GM12878 (cell line): Measurements from ENCODE around the gene RPUSD3. TPM values are rescaled to one million over a fixed set of nuclear protein-coding genes. Genes with fewer than 3 reads are reported as not detected.
A peak's percentile ranks its signal among the peaks of the same experiment; 100 is the strongest.
"Not testable (repeated sequence)": the region's sequence is repeated elsewhere in the genome, so short reads cannot be mapped to it uniquely, and the experiment has no call there.

Experiments used
- ATAC-seq: fragments of 200-7000 bp; cut with Tn5 transposase; 3 replicates; pipeline ENCODE4 v1.9.1; 2020; ENCODE audit warnings: mild to moderate bottlenecking, moderate library complexity
- BruUV-seq: library from RNA; stranded (reverse); fragments of 400-500 nt; replicated peaks from 2 replicates; lab custom pipeline; 2021; lab: Mats Ljungman, UMichigan
- CTCF ChIA-PET: fragments of 300-600 bp; sonication (Branson Sonifier 250); formaldehyde crosslinking; extraction: SDS; loops from one replicate; lab custom pipeline; 2021; ENCODE audit warnings: inconsistent platforms; lab: Yijun Ruan, JAX
- POLR2A ChIA-PET: fragments of 350-600 bp; formaldehyde crosslinking; extraction: SDS; loops from one replicate; lab custom pipeline; 2021; ENCODE audit warnings: inconsistent platforms; lab: Charles Lee
- RAD21 ChIA-PET: fragments of 300-600 bp; sonication (Branson Sonifier 250); formaldehyde crosslinking; loops from one replicate; lab custom pipeline; 2023; ENCODE audit warnings: antibody characterized with exemption; ENCODE audit not compliant: unreplicated experiment; lab: Charles Lee
- SMC1A ChIA-PET: fragments of 300-600 bp; sonication (Branson Sonifier 250); formaldehyde crosslinking; loops from one replicate; lab custom pipeline; 2023; ENCODE audit not compliant: unreplicated experiment, uncharacterized antibody; lab: Charles Lee
- DNase-seq: peaks from one replicate; pipeline ENCODE4 v3.0.0-alpha.2; 2011; ENCODE audit warnings: low read depth, low spot score
- FAIRE-seq: peaks from 3 replicates; lab custom pipeline; 2011; peaks lifted over from hg19 to GRCh38; lab: Jason Lieb, UNC
- H2AFZ ChIP-seq: 2 replicates; pipeline ENCODE4 v1.6.0; 2011; ENCODE audit warnings: low read depth, low read length, control low read depth; ENCODE audit not compliant: control insufficient read depth
- H3K27ac ChIP-seq: 2 replicates; pipeline ENCODE4 v1.5.1; 2011; ENCODE audit warnings: control low read depth; ENCODE audit not compliant: control insufficient read depth, insufficient read depth
- H3K27me3 ChIP-seq, 2 experiments: replicated peaks in 1 of 2; 2 replicates each; pipeline versions ENCODE4 v1.6.0 to v1.6.1; 2011; ENCODE audit warnings: low read length in 1 of 2; ENCODE audit not compliant: control insufficient read depth in 2 of 2, insufficient read depth in 2 of 2
- H3K36me3 ChIP-seq, 2 experiments: 2 replicates each; pipeline ENCODE4 v1.5.1; 2011; ENCODE audit warnings: low read length in 1 of 2; ENCODE audit not compliant: control insufficient read depth in 2 of 2, insufficient read depth in 2 of 2
- H3K4me1 ChIP-seq: 2 replicates; pipeline ENCODE4 v1.6.1; 2011; ENCODE audit warnings: mild to moderate bottlenecking, low read length, moderate library complexity, mixed read lengths; ENCODE audit not compliant: control insufficient read depth, insufficient read depth
- H3K4me2 ChIP-seq: 2 replicates; pipeline ENCODE4 v1.6.0; 2011; ENCODE audit warnings: control low read depth; ENCODE audit not compliant: control insufficient read depth, insufficient read depth
- H3K4me3 ChIP-seq: fragments of 200-600 bp; sonication (generic); 2 replicates; pipeline ENCODE4 v1.5.1; 2016
- H3K79me2 ChIP-seq: 2 replicates; pipeline ENCODE4 v1.6.0; 2011; ENCODE audit warnings: low read length; ENCODE audit not compliant: control insufficient read depth, insufficient read depth
- H3K9ac ChIP-seq: 2 replicates; pipeline ENCODE4 v1.8.0; 2011; ENCODE audit warnings: low read length, control low read depth, mixed read lengths; ENCODE audit not compliant: control insufficient read depth, insufficient read depth
- H3K9me3 ChIP-seq: replicated peaks from 3 replicates; pipeline ENCODE4 v1.5.1; 2011; ENCODE audit warnings: mild to moderate bottlenecking, low read length; ENCODE audit not compliant: control insufficient read depth, insufficient read depth
- H4K20me1 ChIP-seq: 2 replicates; pipeline ENCODE4 v1.6.0; 2011; ENCODE audit not compliant: control insufficient read depth, insufficient read depth
- CTCF ChIP-seq, 3 experiments: IDR thresholded peaks in 2 of 3; conservative IDR thresholded peaks in 1 of 3; 2 replicates each; pipeline ENCODE4 v1.5.1; 2011; ENCODE audit warnings: low read depth in 3 of 3, low read length in 3 of 3, mild to moderate bottlenecking in 3 of 3, control low read depth in 2 of 3, moderate library complexity in 2 of 3, inconsistent platforms in 1 of 3, mixed read lengths in 1 of 3; ENCODE audit not compliant: control insufficient read depth in 2 of 3, insufficient read depth in 1 of 3; ENCODE audit errors: extremely low read depth in 1 of 3
- RAD21 ChIP-seq: IDR thresholded peaks from 2 replicates; pipeline ENCODE4 v1.6.1; 2011; ENCODE audit warnings: mild to moderate bottlenecking, low read depth, low read length, moderate library complexity; ENCODE audit not compliant: insufficient read depth
- WGBS: methylation state at CpG from one replicate; pipeline ENCODE4 v1.1.6; 2016; ENCODE audit warnings: low lambda C conversion rate; ENCODE audit not compliant: insufficient replicate concordance, insufficient coverage; ENCODE audit errors: missing lambda C conversion rate; 5-methylcytosine and 5-hydroxymethylcytosine counted together
- in situ Hi-C: fragments of 300-500 bp; cut with MboI; formaldehyde crosslinking; loops from 9 replicates; pipeline ENCODE4 v1.14.3; 2018; ENCODE audit warnings: mixed read lengths
- intact Hi-C: fragments of 100-400 bp; cut with micrococcal nuclease; formaldehyde crosslinking; loops from one replicate; pipeline ENCODE4 v1.14.2; 2022; ENCODE audit not compliant: unreplicated experiment
- polyA plus RNA-seq, 11 experiments: library from polyadenylated mRNA; depleted of rRNA in 4 of 11; unstranded in 6 of 11; stranded (reverse) in 5 of 11; fragments of >200 nt; fragmentation: Nextera tagmentation in 4 of 11; fragmentation: Illumina TruSeq in 1 of 11; extraction: Ambion mirVana in 4 of 11; extraction: Trizol in 1 of 11; gene quantifications; 1 replicate in 1 of 11; 2 replicates in 10 of 11; pipeline versions ENCODE4 v1.2.1 to v1.2.3, GENCODE V29; 2011 to 2016; ENCODE audit warnings: inconsistent platforms in 2 of 11, missing spikeins in 2 of 11, low read depth in 1 of 11
- total RNA-seq, 4 experiments: library from RNA; depleted of rRNA in 3 of 4; stranded (reverse); fragments of >200 nt in 3 of 4; fragmentation: Illumina TruSeq in 1 of 4; extraction: Trizol in 1 of 4; gene quantifications; 2 replicates each; pipeline versions ENCODE4 v1.2.1 to v1.2.3, GENCODE V29; 2013 to 2021

The RPUSD3 gene
- total and polyA plus RNA-seq, 10 of the 15 experiments (the other 5 are each of a cell fraction or from before 2014, with no cell fraction given), result 6.4 to 72.9 (median 41.8) TPM

DNA sequence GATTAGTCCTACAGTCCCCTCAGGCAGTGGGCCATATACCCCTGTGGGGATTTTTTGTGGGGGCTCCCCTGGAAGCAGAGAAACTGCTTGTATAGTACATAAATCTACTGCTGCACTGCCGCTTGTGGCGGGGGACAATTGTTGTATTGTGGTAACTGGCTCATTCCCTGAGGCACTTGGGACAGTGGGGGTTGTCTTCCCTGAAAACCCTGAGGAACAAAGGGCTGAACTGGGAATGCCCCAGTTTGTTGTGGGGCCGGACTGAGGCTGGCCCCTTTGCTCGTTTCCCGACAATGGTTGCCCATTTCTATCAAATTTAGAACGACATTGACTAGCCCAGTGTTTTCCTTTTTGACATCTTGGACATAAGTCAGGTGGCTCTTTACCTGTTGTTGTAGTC, 7.6 kb upstream of the RPUSD3 start:
- H3K79me2 ChIP-seq, SMC1A ChIA-PET, FAIRE-seq, H3K4me1 ChIP-seq, H3K27ac ChIP-seq, in situ Hi-C loops, H3K36me3 ChIP-seq, H3K4me3 ChIP-seq, H4K20me1 ChIP-seq, POLR2A ChIA-PET, RAD21 ChIA-PET, intact Hi-C loops, H3K4me2 ChIP-seq, H2AFZ ChIP-seq, H3K27me3 ChIP-seq, ATAC-seq, H3K9me3 ChIP-seq, DNase-seq, H3K9ac ChIP-seq, BruUV-seq: not testable (repeated sequence)
- WGBS, result 65% methylated on average over 6 of the region's 6 CpGs
- CTCF ChIA-PET, result interaction anchor here (0.7 to 1.6 kb wide), 2 partner anchors 42 to 63 kb away, joined by 3 read pairs; no protein-coding TSS in a partner anchor

DNA sequence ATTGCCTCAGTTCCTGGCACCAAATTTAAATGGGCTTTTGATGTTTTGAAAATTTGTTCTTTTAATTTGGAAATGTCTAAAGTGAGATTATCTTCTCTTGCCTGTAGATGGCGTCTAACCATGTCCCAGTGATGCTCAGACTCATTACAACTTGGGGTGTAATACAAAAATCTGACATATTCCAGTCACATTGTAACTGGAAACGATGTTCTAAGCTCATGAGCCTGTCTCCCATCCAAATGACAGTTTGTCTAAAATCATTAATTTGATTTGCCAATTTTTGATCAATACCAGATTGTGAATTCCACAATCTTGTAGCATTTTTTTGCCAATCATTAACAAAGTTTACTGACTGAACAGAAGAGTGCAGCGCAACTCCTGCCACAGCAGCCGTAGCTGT, 5.1 kb upstream of the RPUSD3 start:
- H3K9me3 ChIP-seq, in situ Hi-C loops: not testable (repeated sequence)
- 41% methylated on average over 4 of the region's 4 CpGs for WGBS
- CTCF ChIA-PET, result interaction anchor here (1.0 to 1.5 kb wide), 7 partner anchors 30 to 375 kb away, joined by 3 to 10 read pairs (median 4); partner anchors contain the start of gene JAGN1
- TF ChIP-seq RAD21 (peak; percentile 51), CTCF (IDR thresholded peaks at IDR 0.05 in 2 of 3, conservative IDR thresholded peaks at IDR 0.05 in 1 of 3; ENCODE audit: control insufficient read depth in 2 of 3, extremely low read depth in 1 of 3, insufficient read depth in 1 of 3, low read depth in 3 of 3, low read length in 3 of 3) (peak; percentile 34 to 41 (median 35); a peak in 4 of 6 replicates)
- TF ChIP-seq, all 136 proteins: peak for 2; not testable (repeated sequence) for 134
- H3K4me2 ChIP-seq, ATAC-seq, H3K27ac ChIP-seq, intact Hi-C loops, H3K4me1 ChIP-seq, BruUV-seq, H3K27me3 ChIP-seq, H4K20me1 ChIP-seq, H3K36me3 ChIP-seq, H3K9ac ChIP-seq, H3K4me3 ChIP-seq, H3K79me2 ChIP-seq, DNase-seq, POLR2A ChIA-PET, H2AFZ ChIP-seq: not testable (repeated sequence)
- RAD21 ChIA-PET, result interaction anchor here (1.3 kb wide), 1 partner anchor 82 kb away, joined by 3 read pairs; no protein-coding TSS in a partner anchor
- SMC1A ChIA-PET, result interaction anchor here (1.1 to 1.9 kb wide), 3 partner anchors 31 to 84 kb away, joined by 3 to 9 read pairs (median 4); partner anchors contain the start of gene CIDEC
- peak; percentile 49 for FAIRE-seq

DNA sequence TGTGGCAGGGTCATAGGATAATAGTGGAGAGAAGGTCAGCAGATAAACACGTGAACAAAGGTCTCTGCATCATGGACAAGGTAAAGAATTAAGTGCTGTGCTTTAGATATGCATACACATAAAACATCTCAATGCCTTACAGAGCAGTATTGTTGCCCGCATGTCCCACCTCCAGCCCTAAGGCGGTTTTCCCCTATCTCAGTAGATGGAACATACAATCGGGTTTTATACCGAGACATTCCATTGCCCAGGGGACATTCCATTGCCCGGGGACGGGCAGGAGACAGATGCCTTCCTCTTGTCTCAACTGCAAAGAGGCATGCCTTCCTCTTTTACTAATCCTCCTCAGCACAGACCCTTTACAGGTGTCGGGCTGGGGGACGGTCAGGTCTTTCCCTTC, 4.1 kb upstream of the RPUSD3 start:
- H3K79me2 ChIP-seq, SMC1A ChIA-PET, H3K9me3 ChIP-seq, FAIRE-seq, DNase-seq, H3K9ac ChIP-seq, ATAC-seq, H3K27me3 ChIP-seq, RAD21 ChIA-PET, H3K4me1 ChIP-seq, H3K4me2 ChIP-seq, BruUV-seq, intact Hi-C loops, H2AFZ ChIP-seq, H3K36me3 ChIP-seq, H3K4me3 ChIP-seq, H3K27ac ChIP-seq, in situ Hi-C loops, POLR2A ChIA-PET, H4K20me1 ChIP-seq: not testable (repeated sequence)
- CTCF ChIA-PET, result interaction anchor here (0.6 to 1.3 kb wide), 4 partner anchors 43 to 376 kb away, joined by 3 to 10 read pairs (median 4); partner anchors contain the start of gene JAGN1
- 47% methylated on average over 7 of the region's 9 CpGs for WGBS
